DND-41 (cell line): Measurements from ENCODE around the gene DENND1A.

Source experiments
- ATAC-seq: fragments of 200-7000 bp; cut with Tn5 transposase; 3 replicates; pipeline ENCODE4 v1.9.1; 2021; ENCODE audit warnings: low read depth; ENCODE audit not compliant: insufficient read depth
- DNase-seq: peaks from one replicate; pipeline ENCODE4 v3.0.0-alpha.2; 2020
- H2AFZ ChIP-seq: 2 replicates; pipeline ENCODE4 v1.6.0; 2012; ENCODE audit warnings: low read depth, low read length
- H3K27ac ChIP-seq: 2 replicates; pipeline ENCODE4 v1.5.1; 2012; ENCODE audit warnings: low read length, inconsistent platforms
- H3K27me3 ChIP-seq: fragments of 200-600 bp; sonication (generic); 2 replicates; pipeline ENCODE4 v1.6.0; 2012; ENCODE audit warnings: low read length, mild to moderate bottlenecking, inconsistent platforms; ENCODE audit not compliant: insufficient read depth, poor library complexity
- H3K36me3 ChIP-seq: 2 replicates; pipeline ENCODE4 v1.5.1; 2012; ENCODE audit warnings: low read length, inconsistent platforms; ENCODE audit not compliant: insufficient read depth
- H3K4me1 ChIP-seq: 2 replicates; pipeline ENCODE4 v1.5.1; 2012; ENCODE audit warnings: mild to moderate bottlenecking, low read length; ENCODE audit not compliant: insufficient read depth
- H3K4me2 ChIP-seq: 2 replicates; pipeline ENCODE4 v1.6.0; 2012; ENCODE audit warnings: mild to moderate bottlenecking, moderate library complexity, low read length, inconsistent platforms; ENCODE audit not compliant: insufficient read depth
- H3K4me3 ChIP-seq, 2 experiments: fragments of 200-600 bp in 1 of 2; shearing (Covaris generic) in 1 of 2; 2 replicates each; pipeline ENCODE4 v1.5.1; 2012 to 2016; ENCODE audit warnings: inconsistent platforms in 2 of 2, low read length in 2 of 2, mild to moderate bottlenecking in 2 of 2, low read depth in 1 of 2, moderate library complexity in 1 of 2
- H3K79me2 ChIP-seq: 2 replicates; pipeline ENCODE4 v1.6.0; 2012; ENCODE audit warnings: low read length, inconsistent platforms; ENCODE audit not compliant: insufficient read depth
- H3K9ac ChIP-seq: 2 replicates; pipeline ENCODE4 v1.6.0; 2012; ENCODE audit warnings: low read depth, mild to moderate bottlenecking, inconsistent platforms, low read length, moderate library complexity
- H3K9me3 ChIP-seq: 2 replicates; pipeline ENCODE4 v1.5.1; 2012; ENCODE audit warnings: low read length, moderate library complexity, mild to moderate bottlenecking, inconsistent platforms; ENCODE audit not compliant: insufficient read depth, severe bottlenecking
- H4K20me1 ChIP-seq: 2 replicates; pipeline ENCODE4 v1.6.0; 2012; ENCODE audit warnings: low read length; ENCODE audit not compliant: insufficient read depth
- CTCF ChIP-seq: IDR thresholded peaks from 2 replicates; pipeline ENCODE4 v1.5.1; 2012; ENCODE audit warnings: borderline replicate concordance, low read length, moderate library complexity, mild to moderate bottlenecking; ENCODE audit not compliant: poor library complexity, severe bottlenecking; ENCODE audit errors: extremely low read depth
- EZH2 ChIP-seq: IDR thresholded peaks from 3 replicates; pipeline ENCODE4 v1.6.1; 2012; ENCODE audit warnings: borderline replicate concordance, low read depth, mild to moderate bottlenecking, moderate library complexity, low read length, inconsistent platforms; ENCODE audit not compliant: severe bottlenecking

Gene DENND1A

DNA sequence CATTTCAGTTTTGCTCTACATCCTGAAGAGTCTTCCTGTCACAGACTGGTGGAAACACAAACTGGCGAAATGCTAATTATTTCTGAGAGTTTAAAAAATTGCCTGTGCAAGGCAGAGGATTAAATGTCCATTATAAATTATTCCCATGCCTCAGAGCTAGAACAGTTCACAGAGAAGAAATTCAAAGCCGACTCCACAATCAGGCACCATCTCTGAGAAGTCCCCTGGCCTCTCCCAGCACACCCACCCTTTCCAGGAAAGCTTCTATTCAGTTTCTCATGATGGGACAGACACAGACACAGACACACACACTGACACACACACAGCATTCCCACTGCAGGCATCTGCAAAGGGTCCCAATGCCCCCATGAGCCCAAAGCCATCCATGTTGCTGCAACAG is 253.1 kb downstream of the DENND1A start:
- ATAC-seq (no peak), DNase-seq (no peak)
- Histone ChIP-seq H2AFZ (no peak overlapping the region), H3K4me3 (no peak overlapping the region), H3K36me3 (no peaks in the 10 kb centered on the region), H3K79me2 (no peaks in the 10 kb centered on the region), H3K4me2 (no peak overlapping the region), H3K9me3 (no peaks in the 10 kb centered on the region), H3K27me3 (no peaks in the 10 kb centered on the region), H3K4me1 (no peaks in the 10 kb centered on the region), H4K20me1 (no peaks in the 10 kb centered on the region), H3K27ac (no peak overlapping the region), H3K9ac (no peak overlapping the region)
- no peak for TF ChIP-seq EZH2
- no peak for TF ChIP-seq CTCF

GRCh38 chr9:123669346-123669745 is 260.6 kb downstream of the DENND1A start:
- no peaks in the 10 kb centered on the region for H3K4me1 ChIP-seq
- H3K27me3 ChIP-seq = no peaks in the 10 kb centered on the region
- H3K4me2 ChIP-seq = no peak overlapping the region

DNA sequence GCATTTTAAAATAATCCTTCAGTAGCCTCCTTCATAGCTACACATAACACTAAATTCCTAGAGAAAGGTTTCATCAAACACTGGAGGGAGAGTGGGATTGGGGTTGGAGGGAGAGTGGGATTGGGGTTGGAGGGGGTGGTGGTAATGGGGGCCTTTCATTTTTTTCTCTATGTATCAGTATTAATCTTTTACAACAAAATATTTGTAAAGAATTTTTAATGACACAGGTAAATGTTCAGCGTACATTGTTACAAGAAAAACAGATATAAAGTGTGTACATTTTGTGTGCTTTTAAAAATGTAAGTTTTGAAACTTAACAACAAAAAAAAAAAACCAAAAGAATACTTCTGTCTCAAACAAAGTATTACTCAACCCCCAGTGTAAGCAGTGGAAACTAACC is 266.4 kb downstream of the DENND1A start:
- no peaks in the 10 kb centered on the region; the same call in 1 of the 2 replicates for H3K36me3 ChIP-seq
- TF ChIP-seq CTCF (no peak), EZH2 (no peak)
- no peak for DNase-seq

More at GRCh38 chr9:123669346-123669745, 260.6 kb downstream of the DENND1A start:
- ATAC-seq = no peak
- H3K36me3 ChIP-seq = no peaks in the 10 kb centered on the region; the same call in 1 of the 2 replicates
- no peaks in the 10 kb centered on the region for H3K9me3 ChIP-seq
- H3K4me3 ChIP-seq = no peak overlapping the region
- H3K79me2 ChIP-seq = no peaks in the 10 kb centered on the region
- H3K27ac ChIP-seq = no peak overlapping the region
- H2AFZ ChIP-seq = no peak overlapping the region
- TF ChIP-seq EZH2 (no peak), CTCF (no peak)
- DNase-seq = no peak
- no peak overlapping the region for H3K9ac ChIP-seq
- no peaks in the 10 kb centered on the region for H4K20me1 ChIP-seq

More for the DNA sequence above, 266.4 kb downstream of the DENND1A start:
- Histone ChIP-seq H3K4me3 (no peak overlapping the region), H3K27ac (no peak overlapping the region), H3K79me2 (no peaks in the 10 kb centered on the region), H3K27me3 (no peaks in the 10 kb centered on the region), H3K9me3 (peaks cover 14% of the 10 kb centered on the region), H3K4me2 (no peak overlapping the region), H3K4me1 (no peaks in the 10 kb centered on the region), H3K9ac (no peak overlapping the region), H2AFZ (no peak overlapping the region), H4K20me1 (no peaks in the 10 kb centered on the region)
- no peak for ATAC-seq
